ENCODE measurements around the gene ZNF511.
A peak's percentile ranks its signal among the peaks of the same experiment; 100 is the strongest.

Gene ZNF511

GRCh38 chr10:133353988-133354605 lies 45.4 kb downstream of the ZNF511 start:
- no peak for DNase-seq (ENCODE audit: low read depth)

GRCh38 chr10:133354672-133355240 lies 46.0 kb downstream of the ZNF511 start:
- DNase-seq (ENCODE audit: low read depth): no peak

- DNase-seq (ENCODE audit: low read depth): no peak
Measured at GRCh38 chr10:133355266-133355665, 46.6 kb downstream of the ZNF511 start.

GRCh38 chr10:133355991-133356390 lies 47.3 kb downstream of the ZNF511 start:
- no peak for DNase-seq (ENCODE audit: low read depth)

GRCh38 chr10:133356549-133357284 lies 48.0 kb downstream of the ZNF511 start:
- DNase-seq (ENCODE audit: low read depth): no peak

GRCh38 chr10:133357285-133358161 lies 48.8 kb downstream of the ZNF511 start, which contains the start of gene FUOM:
Gene FUOM (minus strand): TSS chr10:133358019. CDS start chr10:133358007, 12 bp downstream.
- DNase-seq (ENCODE audit: low read depth): peak; percentile 69

- DNase-seq (ENCODE audit: low read depth): no peak
Measured at GRCh38 chr10:133358162-133358924, 49.6 kb downstream of the ZNF511 start.

- DNase-seq (ENCODE audit: low read depth): no peak
Measured at GRCh38 chr10:133358925-133359310, 50.2 kb downstream of the ZNF511 start.

- DNase-seq (ENCODE audit: low read depth): no peak
Measured at GRCh38 chr10:133359554-133359971, 50.8 kb downstream of the ZNF511 start.

- DNase-seq (ENCODE audit: low read depth): no peak
Measured at GRCh38 chr10:133359972-133360610, 51.4 kb downstream of the ZNF511 start.

GRCh38 chr10:133361227-133361626 lies 52.5 kb downstream of the ZNF511 start:
- no peak for DNase-seq (ENCODE audit: low read depth)

GRCh38 chr10:133361773-133362441 lies 53.2 kb downstream of the ZNF511 start:
- no peak for DNase-seq (ENCODE audit: low read depth)

Data from EH (cell line).